GM19372 (cell line): ENCODE measurements around the gene MID2.
"Not testable (repeated sequence)": the region's sequence is repeated elsewhere in the genome, so short reads cannot be mapped to it uniquely, and the experiment has no call there.

Experiments
- ATAC-seq: cut with Tn5 transposase; IDR thresholded peaks from one replicate; pipeline ENCODE4 v1.9.1; 2021; ENCODE audit warnings: mild to moderate bottlenecking, low read depth, moderate library complexity; ENCODE audit not compliant: unreplicated experiment

The MID2 gene

DNA sequence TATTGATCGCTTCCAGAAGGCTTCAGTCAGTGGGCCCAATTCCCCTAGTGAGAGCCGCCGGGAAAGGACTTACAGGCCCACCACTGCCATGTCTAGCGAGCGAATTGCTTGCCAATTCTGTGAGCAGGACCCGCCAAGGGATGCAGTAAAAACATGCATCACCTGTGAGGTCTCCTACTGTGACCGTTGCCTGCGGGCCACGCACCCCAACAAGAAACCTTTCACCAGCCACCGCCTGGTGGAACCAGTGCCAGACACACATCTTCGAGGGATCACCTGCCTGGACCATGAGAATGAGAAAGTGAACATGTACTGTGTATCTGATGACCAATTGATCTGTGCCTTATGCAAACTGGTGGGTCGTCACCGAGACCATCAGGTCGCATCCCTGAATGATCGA is 15.3 kb downstream of the MID2 start:
- no peak for ATAC-seq

GRCh38 chrX:107842715-107843400 is 17.2 kb downstream of the MID2 start:
- no peak for ATAC-seq

DNA sequence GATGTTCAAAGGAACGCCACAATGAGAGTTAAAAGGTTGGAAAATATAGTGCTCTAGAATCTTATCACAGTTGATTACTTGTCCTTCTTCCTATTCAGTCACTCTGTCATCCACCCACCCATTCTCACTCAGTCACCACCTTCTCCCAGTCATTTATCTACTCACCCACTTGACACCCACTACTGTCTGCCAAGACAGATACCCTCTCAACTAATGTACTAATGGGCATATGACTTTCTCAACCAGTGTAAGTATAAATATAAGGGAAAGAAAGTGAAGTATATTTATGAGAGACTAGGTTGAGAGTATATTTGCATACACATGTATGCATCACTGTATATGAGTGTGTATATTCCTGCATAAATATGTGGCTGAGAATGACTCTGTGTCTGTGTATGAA is 20.0 kb downstream of the MID2 start:
- ATAC-seq, result no peak

DNA sequence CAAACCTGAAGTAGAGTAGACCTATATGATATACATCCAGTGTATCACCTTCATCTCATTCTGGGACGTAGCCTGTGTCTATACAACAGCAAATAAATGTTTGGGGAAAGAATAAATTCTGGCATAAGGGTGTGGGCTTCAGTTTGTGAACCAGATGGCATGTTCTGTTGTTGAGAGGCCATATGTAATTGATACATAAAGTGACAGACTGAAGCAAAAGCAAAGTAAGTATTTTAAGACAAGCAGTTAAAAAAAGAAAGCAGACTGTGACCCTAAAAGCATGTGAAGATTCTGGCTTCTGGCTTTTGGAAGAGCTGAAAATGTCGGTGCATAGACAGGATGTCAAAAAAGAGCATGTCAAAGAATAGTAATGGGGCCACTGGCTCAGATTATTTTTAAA is 22.9 kb downstream of the MID2 start:
- ATAC-seq, result no peak

DNA sequence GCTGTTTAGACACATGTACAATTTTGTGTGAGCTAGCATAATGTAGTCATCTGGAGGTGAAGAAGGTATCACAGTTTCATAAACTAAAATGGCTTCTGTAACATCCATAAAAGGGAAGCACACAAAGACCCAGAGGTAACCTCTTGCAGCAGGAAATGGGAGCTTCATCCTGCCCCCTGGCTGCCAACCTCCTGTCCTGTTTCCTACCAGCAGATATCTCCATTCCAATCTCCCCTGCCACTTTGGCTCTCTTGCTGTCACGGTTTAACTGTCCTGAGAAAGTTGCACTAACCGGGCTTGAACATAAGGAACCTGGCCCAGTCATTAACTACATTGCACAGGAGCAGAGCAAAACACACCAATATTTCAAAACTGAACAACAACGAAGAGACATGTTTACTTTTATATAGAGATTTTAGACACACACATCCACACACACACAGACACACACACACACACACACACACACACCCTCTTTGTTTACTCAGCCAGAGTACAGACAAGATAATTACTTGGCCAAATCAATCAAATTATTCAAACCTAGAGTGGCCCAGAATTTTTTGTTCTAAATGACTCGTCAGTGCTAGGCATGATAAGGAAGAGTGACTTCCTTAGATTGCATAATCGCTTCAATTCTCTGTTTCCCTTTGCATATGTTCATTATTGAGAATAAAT is 24.2 kb downstream of the MID2 start:
- ATAC-seq, result no peak

DNA sequence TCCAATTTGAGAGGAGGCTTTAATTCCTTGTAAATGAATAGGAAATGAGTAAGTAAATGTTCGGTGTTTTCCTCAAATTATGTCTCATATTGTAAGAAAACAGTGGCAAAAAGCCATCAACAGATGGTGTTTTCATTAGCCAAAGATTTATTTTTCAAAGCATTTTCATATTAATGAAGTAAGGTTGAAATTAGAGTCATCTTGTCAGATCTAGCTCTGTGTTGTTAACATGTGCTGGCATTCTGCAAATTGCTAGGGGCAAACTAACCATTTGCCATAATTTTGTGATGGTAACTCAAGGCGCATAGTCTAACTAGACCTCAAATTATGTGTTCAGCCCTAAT is 24.7 kb downstream of the MID2 start:
- no peak for ATAC-seq

- ATAC-seq, result no peak
These were observed 25.5 kb downstream of the MID2 start for GRCh38 chrX:107851215-107851614.

DNA sequence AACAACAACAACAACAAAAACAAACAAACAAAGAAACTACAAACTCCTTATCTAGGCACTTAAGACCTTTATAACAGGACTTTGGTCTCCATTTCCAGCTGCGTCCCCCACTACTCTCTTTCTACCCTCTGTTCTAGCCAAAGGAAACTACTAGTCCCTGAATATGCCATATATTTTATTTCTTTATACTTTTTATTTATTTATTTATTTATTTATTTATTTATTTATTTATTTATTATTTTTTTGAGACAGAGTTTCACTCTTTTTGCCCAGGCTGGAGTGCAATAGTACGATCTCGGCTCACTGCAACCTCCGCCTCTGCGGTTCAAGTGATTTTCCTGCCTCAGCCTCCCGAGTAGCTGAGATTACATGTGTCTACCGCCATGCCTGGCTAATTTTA is 26.0 kb downstream of the MID2 start:
- ATAC-seq, result not testable (repeated sequence)

- no peak for ATAC-seq
These were observed 30.6 kb downstream of the MID2 start for GRCh38 chrX:107856289-107856688.

DNA sequence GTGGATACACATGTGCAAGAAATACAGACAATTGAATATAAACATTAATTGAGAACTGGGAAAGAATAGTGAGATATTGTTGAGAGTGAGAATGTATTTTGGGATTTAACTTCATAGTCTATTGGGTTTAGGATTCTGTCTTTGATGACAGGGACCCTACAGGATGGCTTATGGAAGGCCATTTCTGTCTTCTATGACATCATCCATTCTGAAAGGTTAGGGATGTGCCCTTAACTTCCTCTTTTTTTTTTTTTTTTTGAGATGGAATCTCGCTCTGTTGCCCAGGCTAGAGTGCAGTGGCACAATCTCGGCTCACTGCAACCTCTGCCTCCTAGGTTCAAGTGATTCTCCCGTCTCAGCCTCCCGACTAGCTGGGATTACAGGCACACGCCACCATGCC is 31.4 kb downstream of the MID2 start:
- ATAC-seq, result not testable (repeated sequence)

DNA sequence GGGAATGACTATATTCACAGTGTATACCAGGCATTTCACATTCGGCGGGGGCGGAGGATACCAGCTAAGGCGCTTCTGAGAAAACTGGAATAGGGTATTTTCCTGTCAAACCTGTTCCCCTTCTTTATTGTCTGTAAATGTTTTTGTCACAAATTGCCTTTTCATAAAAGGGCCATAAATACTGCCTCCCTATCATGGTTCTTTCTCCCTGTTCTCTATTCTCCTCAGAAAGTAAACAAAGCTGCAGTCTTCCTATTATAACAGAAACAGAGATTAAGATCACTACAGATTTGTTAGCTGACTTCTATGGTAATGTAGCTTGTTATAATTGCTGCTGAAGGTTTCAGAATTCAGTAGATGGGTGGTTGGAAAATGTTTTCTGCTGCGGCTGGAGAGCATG is 32.2 kb downstream of the MID2 start:
- no peak for ATAC-seq

- no peak for ATAC-seq
These were observed 35.4 kb downstream of the MID2 start for GRCh38 chrX:107861056-107861455.

GRCh38 chrX:107871136-107871535 is 45.5 kb downstream of the MID2 start:
- ATAC-seq, result no peak

- ATAC-seq, result no peak
These were observed 52.4 kb downstream of the MID2 start for GRCh38 chrX:107878106-107878505.

- ATAC-seq, result no peak
These were observed 54.5 kb downstream of the MID2 start for GRCh38 chrX:107880054-107880610.

DNA sequence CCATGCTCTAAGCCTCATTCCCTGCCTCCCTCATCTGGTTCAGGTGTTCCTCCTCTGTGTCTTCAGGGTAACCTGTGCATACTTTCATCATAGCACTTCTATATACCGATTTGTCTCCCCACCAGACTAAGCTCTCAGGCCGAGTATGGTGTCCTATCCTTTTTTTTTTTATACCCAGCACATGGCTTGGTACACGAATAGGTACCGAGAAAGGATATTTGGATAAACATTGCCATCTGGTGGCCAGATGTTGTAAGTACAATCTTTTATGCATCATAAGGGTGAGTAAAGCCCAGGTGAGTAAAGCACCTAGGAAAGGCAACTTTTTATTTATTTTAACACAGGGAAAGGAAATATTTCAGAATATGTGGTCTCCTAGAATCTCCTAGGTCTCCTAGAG is 68.4 kb downstream of the MID2 start:
- no peak for ATAC-seq

GRCh38 chrX:107902721-107903120 is 77.1 kb downstream of the MID2 start:
- no peak for ATAC-seq

DNA sequence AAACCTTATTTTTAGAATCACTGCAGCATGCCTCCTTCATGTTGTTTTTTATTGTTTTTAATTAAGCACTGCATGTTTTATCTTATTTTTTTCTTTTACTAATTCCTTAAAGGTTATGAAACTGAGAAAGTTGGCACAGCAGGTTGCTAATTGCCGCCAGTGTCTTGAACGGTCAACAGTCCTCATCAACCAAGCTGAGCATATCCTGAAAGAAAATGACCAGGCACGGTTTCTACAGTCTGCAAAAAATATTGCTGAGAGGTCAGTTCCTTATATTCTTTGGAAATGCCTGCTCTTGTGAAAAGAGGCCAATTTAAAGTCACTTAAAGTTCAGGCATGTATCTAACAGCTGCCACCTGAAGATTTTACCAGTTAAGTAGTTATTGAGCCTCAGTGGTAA is 79.7 kb downstream of the MID2 start:
- no peak for ATAC-seq

- ATAC-seq, result no peak
These were observed 98.6 kb downstream of the MID2 start for GRCh38 chrX:107924136-107924746.

DNA sequence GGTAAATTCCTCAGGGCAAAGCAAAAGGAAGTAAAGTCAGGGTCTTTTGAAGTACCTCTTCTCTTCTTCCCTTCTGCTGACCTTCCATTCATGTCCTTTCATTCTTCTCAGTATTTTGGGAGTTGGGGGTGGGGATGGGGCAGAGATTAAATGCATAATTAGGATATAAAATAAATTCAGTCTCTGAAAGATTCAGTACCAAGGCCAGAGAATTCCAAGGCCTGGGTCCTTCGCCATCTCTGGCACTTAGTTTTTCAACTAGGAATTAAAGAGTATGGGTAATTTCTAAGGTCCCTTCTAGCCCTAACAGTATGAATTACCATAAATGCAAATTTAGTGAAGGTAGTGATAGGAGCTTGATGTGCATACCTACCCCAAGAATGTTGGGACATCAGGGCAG is 108.6 kb downstream of the MID2 start:
- ATAC-seq, result no peak

DNA sequence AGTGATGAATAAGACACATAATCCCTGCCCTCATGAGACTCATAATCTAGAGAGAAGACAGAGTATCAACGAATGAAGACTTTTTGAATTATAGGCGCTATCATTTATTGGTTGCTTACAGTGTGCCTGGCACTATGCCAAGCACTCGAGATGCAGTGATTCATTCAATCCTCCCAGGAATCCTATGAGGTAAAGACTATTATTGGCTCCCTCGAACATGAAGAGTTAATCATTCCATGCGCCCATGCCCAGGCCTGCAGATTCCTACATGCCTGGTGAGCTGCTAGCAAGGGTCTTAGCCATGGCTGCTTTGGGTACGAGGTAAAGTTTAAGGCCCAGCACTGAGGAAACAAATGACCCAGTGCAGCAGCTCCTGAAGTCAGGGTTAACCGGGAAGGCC is 109.5 kb downstream of the MID2 start:
- ATAC-seq, result no peak
